SK-N-MC (cell line): ENCODE measurements around the gene SIGLEC15.
"Not testable (repeated sequence)": the region's sequence is repeated elsewhere in the genome, so short reads cannot be mapped to it uniquely, and the experiment has no call there.

ENCODE experiments used
- DNase-seq: peaks from one replicate; pipeline ENCODE4 v3.0.0-alpha.2; 2011; ENCODE audit warnings: low read depth, low spot score
- H3K27ac ChIP-seq: fragments of 200-600 bp; sonication (generic); 2 replicates; pipeline ENCODE4 v1.5.1; 2016; ENCODE audit warnings: mixed run types
- H3K36me3 ChIP-seq: fragments of 200-600 bp; sonication (generic); 2 replicates; pipeline ENCODE4 v1.6.1; 2017; ENCODE audit warnings: antibody characterized with exemption, low read length, mixed read lengths; ENCODE audit not compliant: insufficient read depth
- H3K4me3 ChIP-seq: fragments of 200-600 bp; sonication (generic); 2 replicates; pipeline ENCODE4 v1.5.1; 2016
- H3K9ac ChIP-seq: fragments of 200-600 bp; sonication (generic); 2 replicates; pipeline ENCODE4 v1.8.0; 2017; ENCODE audit warnings: mixed run types, mixed read lengths; ENCODE audit not compliant: insufficient read length
- H3K9me3 ChIP-seq: fragments of 200-600 bp; sonication (generic); 2 replicates; pipeline ENCODE4 v1.6.1; 2017; ENCODE audit warnings: low read depth, mild to moderate bottlenecking, antibody characterized with exemption, low read length, moderate library complexity, mixed read lengths
- EZH2 ChIP-seq: fragments of 200-600 bp; sonication (generic); IDR thresholded peaks from one replicate; pipeline ENCODE4 v1.6.1; 2017; ENCODE audit warnings: antibody characterized with exemption
- FOXP2 ChIP-seq: optimal IDR thresholded peaks from 2 replicates; pipeline ENCODE3; 2011; ENCODE audit warnings: mild to moderate bottlenecking, moderate library complexity; ENCODE audit not compliant: insufficient read depth; ENCODE audit errors: extremely low read length, control extremely low read depth
- POLR2AphosphoS5 ChIP-seq: IDR thresholded peaks from 2 replicates; pipeline ENCODE4 v1.6.1; 2012; ENCODE audit warnings: mild to moderate bottlenecking, low read depth, low read length, borderline replicate concordance

SIGLEC15 gene

GRCh38 chr18:45817543-45817942 is 7.9 kb upstream of the SIGLEC15 start:
- no peak for TF ChIP-seq FOXP2
- TF ChIP-seq POLR2AphosphoS5 = no peak
- no peak for TF ChIP-seq EZH2
- DNase-seq = no peak

GRCh38 chr18:45818765-45819164 is 6.7 kb upstream of the SIGLEC15 start:
- not testable (repeated sequence) for H3K27ac ChIP-seq, H3K9me3 ChIP-seq, H3K9ac ChIP-seq, DNase-seq, H3K36me3 ChIP-seq, H3K4me3 ChIP-seq

More at GRCh38 chr18:45817543-45817942, 7.9 kb upstream of the SIGLEC15 start:
- Histone ChIP-seq H3K36me3 (no peaks in the 10 kb centered on the region), H3K27ac (no peak overlapping the region), H3K9me3 (no peaks in the 10 kb centered on the region), H3K4me3 (no peak overlapping the region), H3K9ac (no peak overlapping the region)

GRCh38 chr18:45820106-45820745 is 5.2 kb upstream of the SIGLEC15 start:
- Histone ChIP-seq H3K36me3 (no peaks in the 10 kb centered on the region), H3K27ac (no peak overlapping the region), H3K4me3 (no peak overlapping the region), H3K9me3 (no peaks in the 10 kb centered on the region), H3K9ac (no peak overlapping the region)
- TF ChIP-seq EZH2 (no peak), POLR2AphosphoS5 (no peak), FOXP2 (no peak)
- no peak for DNase-seq

- Histone ChIP-seq H3K9ac (no peak overlapping the region), H3K4me3 (no peak overlapping the region), H3K9me3 (no peaks in the 10 kb centered on the region), H3K36me3 (no peaks in the 10 kb centered on the region), H3K27ac (no peak overlapping the region)
- DNase-seq = no peak
- TF ChIP-seq FOXP2 (no peak), POLR2AphosphoS5 (no peak), EZH2 (no peak)
Measured at GRCh38 chr18:45821026-45821425, 4.4 kb upstream of the SIGLEC15 start.

GRCh38 chr18:45821711-45822110 is 3.8 kb upstream of the SIGLEC15 start:
- no peak for DNase-seq
- TF ChIP-seq FOXP2 (no peak), POLR2AphosphoS5 (no peak), EZH2 (no peak)
- Histone ChIP-seq H3K9ac (no peak overlapping the region), H3K27ac (no peak overlapping the region), H3K36me3 (no peaks in the 10 kb centered on the region), H3K4me3 (no peak overlapping the region), H3K9me3 (no peaks in the 10 kb centered on the region)

GRCh38 chr18:45826084-45826483 is 609 bp downstream of the SIGLEC15 start:
- no peak overlapping the region for H3K9ac ChIP-seq
- no peak overlapping the region for H3K4me3 ChIP-seq
- H3K36me3 ChIP-seq = no peaks in the 10 kb centered on the region
- TF ChIP-seq POLR2AphosphoS5 (no peak), FOXP2 (no peak), EZH2 (no peak)
- H3K9me3 ChIP-seq = no peaks in the 10 kb centered on the region
- DNase-seq = no peak
- H3K27ac ChIP-seq = no peak overlapping the region

- not testable (repeated sequence) for H3K9ac ChIP-seq, H3K36me3 ChIP-seq, H3K9me3 ChIP-seq, H3K27ac ChIP-seq, DNase-seq, H3K4me3 ChIP-seq
Measured at GRCh38 chr18:45826716-45827115, 1.2 kb downstream of the SIGLEC15 start.

- Histone ChIP-seq H3K9ac (no peak overlapping the region), H3K36me3 (no peaks in the 10 kb centered on the region), H3K9me3 (no peaks in the 10 kb centered on the region), H3K27ac (no peak overlapping the region), H3K4me3 (no peak overlapping the region)
- TF ChIP-seq EZH2 (no peak), POLR2AphosphoS5 (no peak)
- no peak for DNase-seq
Measured at GRCh38 chr18:45828917-45829811, 3.7 kb downstream of the SIGLEC15 start.

- H3K9me3 ChIP-seq = no peaks in the 10 kb centered on the region
- H3K27ac ChIP-seq = no peak overlapping the region
- H3K4me3 ChIP-seq = no peak overlapping the region
- no peaks in the 10 kb centered on the region for H3K36me3 ChIP-seq
- no peak overlapping the region for H3K9ac ChIP-seq
- TF ChIP-seq POLR2AphosphoS5 (no peak), EZH2 (no peak), FOXP2 (no peak)
- DNase-seq = no peak
Measured at GRCh38 chr18:45829855-45830254, 4.4 kb downstream of the SIGLEC15 start.
